K562 (cell line): Measurements from ENCODE around the gene TARS2. TPM values are rescaled to one million over a fixed set of nuclear protein-coding genes. Genes with fewer than 3 reads are reported as not detected.

ENCODE experiments used
- FOXA3 ChIP-seq, 2 experiments: fragments of 450-650 bp in 1 of 2; sonication (generic) in 1 of 2; formaldehyde crosslinking; IDR thresholded peaks in 1 of 2; conservative IDR thresholded peaks in 1 of 2; 2 replicates each; pipeline versions ENCODE4 v1.4.0 to v1.8.0; 2020 to 2022; ENCODE audit warnings: mild to moderate bottlenecking in 2 of 2, missing genetic modification reagents in 1 of 2
- GATAD2A ChIP-seq: fragments of 450-650 bp; IDR thresholded peaks from 2 replicates; pipeline ENCODE4 v1.6.1; 2017
- KDM5B ChIP-seq: fragments of 200-600 bp; sonication (generic); IDR thresholded peaks from 2 replicates; pipeline ENCODE4 v1.6.1; 2012; ENCODE audit warnings: low read depth, mild to moderate bottlenecking, moderate library complexity, low read length, control low read depth, inconsistent platforms; ENCODE audit not compliant: insufficient replicate concordance
- KHSRP ChIP-seq: fragments of 450-650 bp; IDR thresholded peaks from 2 replicates; pipeline ENCODE4 v1.6.1; 2017
- MEF2D ChIP-seq: conservative IDR thresholded peaks from 2 replicates; pipeline ENCODE4 v1.6.1; 2016; ENCODE audit warnings: low read depth, missing genetic modification characterization, missing compliant biosample characterization
- MLLT1 ChIP-seq, 2 experiments: fragments of 450-650 bp; IDR thresholded peaks; 2 replicates each; pipeline ENCODE4 v1.6.1; 2016
- MTA2 ChIP-seq: fragments of 450-650 bp; IDR thresholded peaks from 2 replicates; pipeline ENCODE4 v1.6.1; 2016; ENCODE audit warnings: low read depth
- OTX1 ChIP-seq: fragments of 450-650 bp; formaldehyde crosslinking; IDR thresholded peaks from 2 replicates; pipeline ENCODE4 v1.4.0; 2022; ENCODE audit warnings: mild to moderate bottlenecking
- PHB ChIP-seq: fragments of 250-450 bp; sonication (Bioruptor Pico); IDR thresholded peaks from 2 replicates; pipeline ENCODE4 v1.5.0; 2021
- PHF8 ChIP-seq: fragments of 200-600 bp; sonication (generic); IDR thresholded peaks from 2 replicates; pipeline ENCODE4 v1.6.1; 2012; ENCODE audit warnings: mixed run types, mild to moderate bottlenecking, inconsistent platforms, low read length, moderate library complexity, borderline replicate concordance
- RBFOX2 ChIP-seq: fragments of 200-400 bp; formaldehyde crosslinking; IDR thresholded peaks from 2 replicates; pipeline ENCODE4 v1.6.1; 2017; ENCODE audit warnings: low read depth, mild to moderate bottlenecking, low read length, moderate library complexity
- SAFB ChIP-seq: fragments of 200-400 bp; formaldehyde crosslinking; IDR thresholded peaks from 2 replicates; pipeline ENCODE4 v1.6.1; 2017; ENCODE audit warnings: low read depth, low read length, borderline replicate concordance
- SETDB1 ChIP-seq: IDR thresholded peaks from one replicate; pipeline ENCODE4 v1.6.1; 2012; ENCODE audit warnings: low read length, control low read depth, inconsistent platforms
- SOX6 ChIP-seq: fragments of 450-650 bp; IDR thresholded peaks from 2 replicates; pipeline ENCODE4 v1.6.1; 2014; ENCODE audit warnings: mild to moderate bottlenecking
- SP2 ChIP-seq: IDR thresholded peaks from 2 replicates; pipeline ENCODE4 v1.6.1; 2011; ENCODE audit warnings: mild to moderate bottlenecking, low read depth, low read length, moderate library complexity; ENCODE audit not compliant: poor library complexity, severe bottlenecking; ENCODE audit errors: extremely low read depth
- SUPT5H ChIP-seq: fragments of 450-650 bp; IDR thresholded peaks from 2 replicates; pipeline ENCODE4 v1.6.1; 2016
- ZBTB1 ChIP-seq: sonication (generic); formaldehyde crosslinking; IDR thresholded peaks from 2 replicates; pipeline ENCODE4 v1.8.1; 2023; ENCODE audit warnings: missing genetic modification reagents, low read depth, mild to moderate bottlenecking, borderline replicate concordance
- ZBTB7A ChIP-seq: IDR thresholded peaks from 2 replicates; pipeline ENCODE4 v1.6.1; 2011; ENCODE audit warnings: low read depth, mild to moderate bottlenecking, low read length, moderate library complexity, borderline replicate concordance; ENCODE audit not compliant: control insufficient read depth
- ZFX ChIP-seq: sonication (generic); formaldehyde crosslinking; IDR thresholded peaks from 2 replicates; pipeline ENCODE4 v1.8.0; 2022; ENCODE audit warnings: mild to moderate bottlenecking, missing genetic modification reagents, moderate library complexity
- ZNF143 ChIP-seq: sonication (generic); formaldehyde crosslinking; IDR thresholded peaks from 2 replicates; pipeline ENCODE4 v1.9.0; 2022; ENCODE audit warnings: mild to moderate bottlenecking, missing genetic modification reagents
- ZNF589 ChIP-seq: fragments of 200-800 bp; sonication (Bioruptor generic); IDR thresholded peaks from 2 replicates; pipeline ENCODE4 v1.6.1; 2016; ENCODE audit warnings: low read depth, missing genetic modification characterization, missing compliant biosample characterization
- ZNF696 ChIP-seq: fragments of 250-450 bp; sonication (Bioruptor Pico); conservative IDR thresholded peaks from 2 replicates; pipeline ENCODE4 v1.4.0; 2020; ENCODE audit warnings: mild to moderate bottlenecking, moderate library complexity
- polyA plus RNA-seq, 8 experiments: library from polyadenylated mRNA; depleted of rRNA in 4 of 8; stranded (reverse) in 5 of 8; unstranded in 3 of 8; fragments of >200 nt; fragmentation: Nextera tagmentation in 2 of 8; fragmentation: Illumina TruSeq in 1 of 8; extraction: Ambion mirVana in 2 of 8; extraction: Trizol in 1 of 8; gene quantifications; 2 replicates each; pipeline versions ENCODE4 v1.2.1 to v1.2.3, GENCODE V29; 2011 to 2014; ENCODE audit warnings: inconsistent platforms in 1 of 8, missing spikeins in 1 of 8
- total RNA-seq, 7 experiments: library from RNA; depleted of rRNA in 6 of 7; stranded (reverse); fragments of >200 nt in 6 of 7; fragmentation: Illumina TruSeq in 2 of 7; extraction: Trizol in 2 of 7; gene quantifications; 2 replicates each; pipeline versions ENCODE4 v1.2.1 to v1.2.3, GENCODE V29; 2011 to 2021; ENCODE audit warnings: low replicate concordance in 1 of 7

Gene TARS2
- total and polyA plus RNA-seq, 9 of the 15 experiments (the other 6 are each of a cell fraction or from before 2014, with no cell fraction given) = 17.0 to 64.2 (median 39.4) TPM

- TF ChIP-seq SETDB1 = no peak
- TF ChIP-seq SAFB = no peak
- TF ChIP-seq SUPT5H = peak; percentile 77
- TF ChIP-seq ZNF143 (CRISPR knock-in tag) = 0 out of 2 replicates have a peak, but pooled peaks have one; percentile 30
- TF ChIP-seq ZBTB7A = peak; percentile 84
- TF ChIP-seq MTA2 = no peak
- no peak for TF ChIP-seq MEF2D (tag)
- no peak for TF ChIP-seq ZNF696
- peak; percentile 46 for TF ChIP-seq KDM5B
- no peak for TF ChIP-seq SP2
- TF ChIP-seq SOX6 = no peak
- TF ChIP-seq PHF8 = no peak
- 0 out of 4 replicates have a peak, but pooled peaks of 1 of the 2 experiments have one; percentile 44 for TF ChIP-seq FOXA3 (CRISPR knock-in tag; conservative IDR thresholded peaks at IDR 0.05 in 1 of 2, IDR thresholded peaks at IDR 0.05 in 1 of 2)
- TF ChIP-seq RBFOX2 = peak; percentile 31
- no peak for TF ChIP-seq OTX1 (CRISPR knock-in tag)
- peak; percentile 70; the same call in 1 of the 2 replicates for TF ChIP-seq PHB (CRISPR knock-in tag)
- TF ChIP-seq GATAD2A = 0 out of 2 replicates have a peak, but pooled peaks have one; percentile 48
- 0 out of 2 replicates have a peak, but pooled peaks have one; percentile 22 for TF ChIP-seq ZBTB1 (CRISPR knock-in tag)
- 0 out of 2 replicates have a peak, but pooled peaks have one; percentile 31 for TF ChIP-seq ZNF589 (CRISPR knock-in tag)
- TF ChIP-seq KHSRP = no peak
- peak in 1 of 2 experiments; percentile 75; a peak in 1 of 4 replicates for TF ChIP-seq MLLT1 (IDR thresholded peaks at IDR 0.05)
- TF ChIP-seq ZFX (CRISPR knock-in tag) = 0 out of 2 replicates have a peak, but pooled peaks have one; percentile 64
These were observed 62.4 kb downstream of the TARS2 start (continued) for GRCh38 chr1:150549496-150550221.
